ENCODE data around the gene CDH23.
"Not testable (repeated sequence)": the region's sequence is repeated elsewhere in the genome, so short reads cannot be mapped to it uniquely, and the experiment has no call there.

The CDH23 gene

DNA sequence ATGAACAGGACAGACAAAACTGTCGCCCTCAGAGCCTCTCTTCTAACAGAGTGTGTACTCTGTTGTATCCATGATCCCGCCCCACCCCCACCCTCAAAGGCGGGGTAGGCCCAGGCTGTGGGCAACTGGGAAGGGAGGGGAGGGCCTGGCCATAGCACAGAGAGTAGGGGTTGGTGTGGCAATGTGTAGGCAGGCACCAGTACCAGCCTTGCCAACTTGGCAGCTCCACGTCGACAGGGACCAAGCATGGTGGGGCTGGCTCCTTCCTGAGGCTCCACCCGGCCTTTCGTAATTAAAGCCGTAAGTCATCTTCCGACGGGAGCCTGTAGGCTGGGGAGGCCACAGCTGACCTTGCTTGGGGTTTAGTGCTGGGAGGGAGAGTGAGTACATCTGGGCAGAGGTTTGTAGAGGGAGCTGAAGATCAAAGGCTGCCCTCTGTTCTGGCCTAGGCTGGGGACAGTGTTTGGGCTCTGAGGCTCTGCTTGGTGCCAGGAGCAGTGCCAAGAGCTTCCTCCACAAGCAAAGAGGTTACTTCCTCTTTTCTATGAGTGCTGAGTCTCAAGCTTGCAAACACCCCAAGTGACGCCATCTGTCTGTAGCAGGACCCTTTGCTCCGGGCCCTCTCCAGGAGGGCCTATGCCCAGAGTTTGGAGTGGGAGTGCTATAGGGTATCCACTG is 201.2 kb downstream of the CDH23 start:
- Histone ChIP-seq H3K36me3 (ENCODE audit: control insufficient read depth, insufficient read depth, low read length) (no peaks in the 10 kb centered on the region), H2AFZ (peak overlapping the region; percentile 66), H3K27ac (peak overlapping the region; percentile 100), H3K9ac (peak overlapping the region; percentile 88), H3K4me1 (peaks cover 75% of the 10 kb centered on the region), H3K4me3 (ENCODE audit: low read depth, low read length) (no peak overlapping the region), H3K27me3 (ENCODE audit: control insufficient read depth, insufficient read depth, low read length) (no peaks in the 10 kb centered on the region), H3K9me3 (ENCODE audit: control insufficient read depth, low read length) (no peaks in the 10 kb centered on the region), H3K4me2 (ENCODE audit: low read length) (peak overlapping the region; percentile 21), H3K79me2 (peaks cover 10% of the 10 kb centered on the region)
- TF ChIP-seq, protein P1, sequence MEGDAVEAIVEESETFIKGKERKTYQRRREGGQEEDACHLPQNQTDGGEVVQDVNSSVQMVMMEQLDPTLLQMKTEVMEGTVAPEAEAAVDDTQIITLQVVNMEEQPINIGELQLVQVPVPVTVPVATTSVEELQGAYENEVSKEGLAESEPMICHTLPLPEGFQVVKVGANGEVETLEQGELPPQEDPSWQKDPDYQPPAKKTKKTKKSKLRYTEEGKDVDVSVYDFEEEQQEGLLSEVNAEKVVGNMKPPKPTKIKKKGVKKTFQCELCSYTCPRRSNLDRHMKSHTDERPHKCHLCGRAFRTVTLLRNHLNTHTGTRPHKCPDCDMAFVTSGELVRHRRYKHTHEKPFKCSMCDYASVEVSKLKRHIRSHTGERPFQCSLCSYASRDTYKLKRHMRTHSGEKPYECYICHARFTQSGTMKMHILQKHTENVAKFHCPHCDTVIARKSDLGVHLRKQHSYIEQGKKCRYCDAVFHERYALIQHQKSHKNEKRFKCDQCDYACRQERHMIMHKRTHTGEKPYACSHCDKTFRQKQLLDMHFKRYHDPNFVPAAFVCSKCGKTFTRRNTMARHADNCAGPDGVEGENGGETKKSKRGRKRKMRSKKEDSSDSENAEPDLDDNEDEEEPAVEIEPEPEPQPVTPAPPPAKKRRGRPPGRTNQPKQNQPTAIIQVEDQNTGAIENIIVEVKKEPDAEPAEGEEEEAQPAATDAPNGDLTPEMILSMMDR (IDR thresholded peaks at IDR 0.05) = no peak

DNA sequence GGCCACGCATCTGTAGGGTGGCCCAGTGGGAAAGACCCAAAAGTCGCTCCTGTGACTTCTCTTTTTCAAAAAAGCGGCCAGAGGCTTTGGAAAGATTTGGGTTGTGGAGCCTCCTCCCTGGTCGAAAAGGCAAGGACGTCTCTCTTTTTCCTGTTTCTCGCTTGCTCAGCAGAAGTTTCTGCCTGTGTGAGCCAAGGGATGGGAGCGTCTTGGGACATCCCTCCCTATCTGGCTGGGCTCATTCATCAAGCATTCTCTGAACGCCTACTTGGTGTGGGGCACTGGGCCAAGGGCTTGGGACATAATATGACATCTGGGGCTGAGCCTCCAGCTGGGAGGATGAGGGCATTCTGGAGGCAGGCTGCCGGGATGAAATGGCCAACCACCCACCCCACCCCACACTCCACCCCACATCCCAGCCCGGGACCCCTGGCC is 201.9 kb downstream of the CDH23 start:
- H3K4me3 ChIP-seq (ENCODE audit: low read depth, low read length) = no peak overlapping the region
- H3K27me3 ChIP-seq (ENCODE audit: control insufficient read depth, insufficient read depth, low read length) = no peaks in the 10 kb centered on the region
- H3K4me2 ChIP-seq (ENCODE audit: low read length) = peak overlapping the region; percentile 21
- peak overlapping the region; percentile 66 for H2AFZ ChIP-seq
- TF ChIP-seq, protein P1 (IDR thresholded peaks at IDR 0.05) = no peak
- peaks cover 79% of the 10 kb centered on the region for H3K4me1 ChIP-seq
- no peaks in the 10 kb centered on the region for H3K9me3 ChIP-seq (ENCODE audit: control insufficient read depth, low read length)
- peak overlapping the region; percentile 88 for H3K9ac ChIP-seq
- H3K79me2 ChIP-seq = peaks cover 10% of the 10 kb centered on the region
- no peaks in the 10 kb centered on the region for H3K36me3 ChIP-seq (ENCODE audit: control insufficient read depth, insufficient read depth, low read length)
- H3K27ac ChIP-seq = peak overlapping the region; percentile 100

DNA sequence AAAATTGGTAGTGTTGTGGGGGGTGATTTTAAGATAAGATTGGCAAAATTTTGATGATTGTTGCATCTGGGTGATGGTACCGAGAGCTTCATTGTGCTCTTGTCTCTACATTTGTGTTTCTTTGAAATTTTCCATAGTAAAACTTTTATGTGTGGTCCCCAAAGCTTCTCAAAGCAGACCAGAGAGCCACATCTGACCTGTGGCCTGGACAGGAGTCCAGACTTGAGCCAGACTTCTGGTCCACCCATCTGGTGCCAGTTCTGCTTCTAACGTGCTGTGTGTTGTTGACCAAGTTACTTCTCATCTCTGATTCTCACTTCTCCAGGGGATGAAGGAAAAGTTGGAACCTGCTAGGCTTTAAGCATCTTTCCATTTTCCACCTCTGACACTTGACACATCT is 202.8 kb downstream of the CDH23 start:
- TF ChIP-seq, protein P1 (IDR thresholded peaks at IDR 0.05) = no peak
- Histone ChIP-seq H3K4me3 (ENCODE audit: low read depth, low read length) (no peak overlapping the region), H3K27me3 (ENCODE audit: control insufficient read depth, insufficient read depth, low read length) (no peaks in the 10 kb centered on the region), H3K9ac (no peak overlapping the region), H3K36me3 (ENCODE audit: control insufficient read depth, insufficient read depth, low read length) (no peaks in the 10 kb centered on the region), H3K9me3 (ENCODE audit: control insufficient read depth, low read length) (no peaks in the 10 kb centered on the region), H2AFZ (no peak overlapping the region), H3K27ac (peak overlapping the region; percentile 100), H3K79me2 (peaks cover 10% of the 10 kb centered on the region), H3K4me2 (ENCODE audit: low read length) (no peak overlapping the region), H3K4me1 (peaks cover 85% of the 10 kb centered on the region)

DNA sequence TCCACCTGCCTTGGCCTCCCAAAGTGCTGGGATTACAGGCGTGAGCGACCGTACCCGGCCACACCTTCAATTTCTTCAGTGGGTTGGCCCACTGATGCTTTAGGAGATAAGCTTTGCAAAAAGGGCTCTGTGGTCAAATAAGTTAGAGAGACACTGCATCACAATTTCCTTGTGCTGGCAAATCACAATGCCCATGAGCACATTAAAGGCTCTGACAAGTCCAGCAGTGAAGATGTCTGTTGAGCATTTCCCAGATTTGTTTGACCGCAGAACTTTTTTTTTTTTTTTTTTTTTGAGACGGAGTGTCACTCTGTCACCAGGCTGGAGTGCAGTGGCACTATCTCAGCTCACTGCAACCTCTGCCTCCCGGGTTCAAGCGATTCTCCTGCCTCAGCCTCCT is 203.5 kb downstream of the CDH23 start:
- H3K79me2 ChIP-seq; H3K27me3 ChIP-seq (ENCODE audit: control insufficient read depth, insufficient read depth, low read length); H3K4me3 ChIP-seq (ENCODE audit: low read depth, low read length); H3K36me3 ChIP-seq (ENCODE audit: control insufficient read depth, insufficient read depth, low read length); H3K9ac ChIP-seq; H3K9me3 ChIP-seq (ENCODE audit: control insufficient read depth, low read length); H3K4me2 ChIP-seq (ENCODE audit: low read length); H2AFZ ChIP-seq: not testable (repeated sequence)
- Histone ChIP-seq H3K4me1 (peaks cover 88% of the 10 kb centered on the region), H3K27ac (peak overlapping the region; percentile 100)

DNA sequence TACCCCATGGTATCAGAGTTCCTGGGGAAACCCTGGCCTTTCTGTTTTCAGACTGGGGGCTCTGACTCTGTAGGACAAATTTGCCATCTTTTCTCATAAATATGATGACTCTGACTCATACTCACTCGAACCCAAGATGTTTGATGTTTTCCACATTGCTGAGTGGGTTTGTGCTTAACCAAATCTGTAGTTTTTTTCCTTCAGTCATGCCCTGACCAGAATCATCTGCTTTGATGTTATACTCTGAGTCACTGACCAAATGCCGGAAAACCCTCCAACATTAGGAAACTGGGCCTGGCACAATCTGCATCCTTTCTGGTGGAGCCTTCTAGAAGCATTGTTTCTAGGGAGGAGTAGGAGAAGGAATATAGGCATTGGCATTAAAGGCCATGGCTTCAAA is 204.1 kb downstream of the CDH23 start:
- TF ChIP-seq, protein P1 (IDR thresholded peaks at IDR 0.05) = no peak
- H3K27ac ChIP-seq = peak overlapping the region; percentile 100
- H3K9ac ChIP-seq = no peak overlapping the region

More for the DNA sequence above, 204.1 kb downstream of the CDH23 start:
- no peak overlapping the region for H2AFZ ChIP-seq
- H3K4me2 ChIP-seq (ENCODE audit: low read length) = no peak overlapping the region
- H3K36me3 ChIP-seq (ENCODE audit: control insufficient read depth, insufficient read depth, low read length) = no peaks in the 10 kb centered on the region
- H3K79me2 ChIP-seq = peaks cover 10% of the 10 kb centered on the region
- H3K27me3 ChIP-seq (ENCODE audit: control insufficient read depth, insufficient read depth, low read length) = no peaks in the 10 kb centered on the region
- peaks cover 88% of the 10 kb centered on the region for H3K4me1 ChIP-seq
- H3K4me3 ChIP-seq (ENCODE audit: low read depth, low read length) = no peak overlapping the region
- no peaks in the 10 kb centered on the region for H3K9me3 ChIP-seq (ENCODE audit: control insufficient read depth, low read length)
